ENCODE results near the gene RSAD2.
"Not testable (repeated sequence)": the region's sequence is repeated elsewhere in the genome, so short reads cannot be mapped to it uniquely, and the experiment has no call there.

The RSAD2 gene

DNA sequence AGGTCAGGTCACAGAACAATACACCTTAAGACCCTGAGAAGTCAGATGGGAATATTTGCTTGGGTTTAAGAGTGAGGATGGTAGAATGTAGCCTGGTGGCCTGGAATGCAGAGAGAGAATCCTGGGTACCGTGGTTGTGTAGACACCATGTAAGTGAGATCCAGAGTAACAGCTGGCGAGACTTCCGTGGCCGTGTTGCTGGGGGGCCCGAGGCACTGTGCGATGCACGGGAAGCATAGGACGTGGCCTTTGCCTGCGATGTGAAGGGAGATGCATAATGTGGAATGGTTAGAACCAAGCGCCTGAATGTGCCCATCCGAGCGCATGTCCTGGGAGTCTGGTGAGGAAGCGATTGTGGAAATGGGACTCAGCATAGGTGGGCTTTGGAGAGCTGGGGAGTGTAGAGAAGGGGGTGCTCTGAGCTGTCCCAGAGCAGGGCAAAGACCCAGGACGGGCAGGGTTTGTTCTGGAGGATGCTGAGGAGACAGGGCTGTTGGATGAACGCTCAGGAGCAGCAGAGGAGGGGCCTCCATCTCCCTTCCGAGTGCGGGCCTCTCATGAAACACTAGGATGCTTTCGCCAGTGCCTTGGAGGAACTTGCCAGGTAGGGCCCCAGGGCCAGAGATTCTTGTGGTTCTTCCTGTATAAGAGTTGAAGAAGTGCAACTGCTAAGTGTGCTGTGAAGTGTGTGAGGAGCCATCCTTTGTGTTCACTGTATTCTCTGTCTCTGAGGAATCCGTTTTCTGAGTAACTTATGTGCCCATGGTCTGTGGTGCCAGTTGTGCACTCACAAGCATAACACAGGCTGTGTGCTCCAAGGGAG is 46.7 kb downstream of the RSAD2 start:
- in situ Hi-C loops (cut with MboI; ENCODE audit: low sequenced_read_pairs) = no loop called here

GRCh38 chr2:6924924-6925409 is 47.4 kb downstream of the RSAD2 start:
- in situ Hi-C loops (cut with MboI; ENCODE audit: low sequenced_read_pairs) = no loop called here

DNA sequence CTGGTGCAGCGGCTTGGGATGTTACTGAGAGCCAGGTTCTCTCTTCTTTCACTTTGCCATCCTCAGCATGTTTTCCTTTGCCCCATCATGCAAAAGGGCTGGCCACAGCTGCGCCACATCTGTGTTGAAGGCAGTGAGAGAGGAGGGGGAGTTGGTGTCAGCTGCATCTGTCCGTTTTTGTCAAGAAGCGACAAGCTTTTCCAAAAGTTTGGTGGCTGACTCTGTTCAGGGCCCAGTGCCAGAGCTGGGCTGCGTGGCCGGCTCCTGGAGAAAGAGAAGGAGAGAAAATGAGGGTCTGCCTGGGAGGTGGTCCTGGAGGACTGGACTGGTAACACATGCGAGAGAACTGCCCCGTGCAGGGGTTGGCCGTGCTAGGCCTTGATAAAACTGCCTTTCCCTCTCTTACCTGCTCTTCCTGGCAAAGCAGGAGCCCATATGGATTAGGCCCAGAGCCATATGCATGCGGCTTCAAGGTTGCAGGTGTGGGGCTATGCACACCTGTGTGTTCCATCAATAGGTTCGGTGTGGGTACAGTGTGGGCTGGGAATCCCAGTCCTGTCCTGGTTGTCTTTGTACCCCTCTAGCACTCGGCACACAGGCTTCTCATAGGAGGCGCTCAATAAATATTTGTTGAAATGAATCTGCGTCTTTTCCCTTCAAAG is 48.6 kb downstream of the RSAD2 start:
- in situ Hi-C loops (cut with MboI; ENCODE audit: low sequenced_read_pairs) = no loop called here

DNA sequence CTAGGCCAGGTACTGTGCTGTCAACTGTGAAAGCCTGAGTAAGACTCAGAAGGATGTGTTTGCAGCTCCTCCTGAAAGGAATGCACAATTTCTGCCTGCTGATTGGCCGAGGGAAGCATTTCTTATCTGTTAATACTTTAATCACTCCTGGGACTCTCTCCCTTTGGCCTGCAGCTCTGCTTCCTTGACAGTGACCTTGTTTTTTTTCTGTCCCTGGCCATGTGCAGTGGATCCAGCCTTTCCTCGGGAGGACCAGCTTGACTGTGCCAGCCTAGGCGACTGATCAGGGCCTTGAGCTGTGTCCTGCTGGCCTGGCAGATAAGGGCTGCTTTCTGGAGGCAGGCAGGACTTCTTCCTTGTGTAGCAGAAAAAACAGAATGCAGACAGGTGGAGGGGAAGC is 49.6 kb downstream of the RSAD2 start:
- in situ Hi-C loops (cut with MboI; ENCODE audit: low sequenced_read_pairs) = no loop called here

DNA sequence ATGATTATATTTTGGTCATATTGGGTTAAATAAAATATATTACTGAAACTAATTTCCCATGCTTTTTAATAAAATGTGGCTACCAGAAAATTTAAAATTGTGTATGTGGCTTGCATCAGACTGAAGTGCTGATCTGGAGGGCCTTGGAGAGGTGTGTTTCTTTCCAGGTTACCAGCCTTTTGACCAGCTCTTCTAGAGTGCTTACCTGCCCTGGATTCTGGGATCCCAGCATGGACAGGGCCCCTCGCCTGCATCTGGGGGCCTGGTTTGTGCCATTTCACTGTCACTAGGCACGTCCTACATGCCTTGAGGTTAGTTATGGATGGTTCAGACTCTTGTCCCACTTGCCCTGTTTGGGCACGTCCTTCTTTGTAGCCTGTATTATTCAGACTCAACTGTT is 50.2 kb downstream of the RSAD2 start:
- in situ Hi-C loops (cut with MboI; ENCODE audit: low sequenced_read_pairs) = no loop called here

- in situ Hi-C loops (cut with MboI; ENCODE audit: low sequenced_read_pairs) = no loop called here
These were observed 50.9 kb downstream of the RSAD2 start for GRCh38 chr2:6928452-6928851.

DNA sequence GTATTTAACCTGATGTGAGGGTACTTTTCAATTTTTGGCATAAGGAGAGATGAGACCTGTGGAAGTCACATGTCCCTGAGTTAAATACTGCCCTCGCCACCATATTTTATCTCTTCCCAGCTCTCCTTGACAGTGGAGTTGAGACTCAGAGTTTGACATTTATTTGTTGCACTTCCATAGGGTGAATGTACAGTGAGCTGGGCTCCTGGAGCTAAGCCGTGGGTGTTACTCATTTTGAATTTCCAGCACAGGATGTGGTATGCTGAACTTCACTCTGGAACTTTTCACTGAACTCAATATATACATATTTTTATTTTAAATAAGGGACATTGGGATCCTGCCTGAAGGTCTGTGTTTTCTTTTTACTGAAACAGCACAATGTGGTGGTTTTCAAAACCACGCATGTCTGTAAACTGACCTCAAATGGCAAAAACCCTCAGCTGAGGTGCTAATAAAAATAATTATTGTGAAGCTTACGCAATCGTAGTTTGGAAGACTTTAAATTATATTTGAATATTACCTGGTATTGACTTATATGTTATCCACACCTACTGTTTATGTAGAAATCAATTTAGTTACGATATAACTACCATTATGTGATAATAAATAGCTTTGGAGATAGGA is 51.7 kb downstream of the RSAD2 start:
- in situ Hi-C loops (cut with MboI; ENCODE audit: low sequenced_read_pairs) = no loop called here

- in situ Hi-C loops (cut with MboI; ENCODE audit: low sequenced_read_pairs) = no loop called here
These were observed 53.5 kb downstream of the RSAD2 start for GRCh38 chr2:6930923-6931647.

GRCh38 chr2:6931753-6932152 is 54.2 kb downstream of the RSAD2 start:
- in situ Hi-C loops (cut with MboI; ENCODE audit: low sequenced_read_pairs) = no loop called here

- in situ Hi-C loops (cut with MboI; ENCODE audit: low sequenced_read_pairs) = no loop called here
These were observed 54.6 kb downstream of the RSAD2 start for GRCh38 chr2:6932206-6932605.

DNA sequence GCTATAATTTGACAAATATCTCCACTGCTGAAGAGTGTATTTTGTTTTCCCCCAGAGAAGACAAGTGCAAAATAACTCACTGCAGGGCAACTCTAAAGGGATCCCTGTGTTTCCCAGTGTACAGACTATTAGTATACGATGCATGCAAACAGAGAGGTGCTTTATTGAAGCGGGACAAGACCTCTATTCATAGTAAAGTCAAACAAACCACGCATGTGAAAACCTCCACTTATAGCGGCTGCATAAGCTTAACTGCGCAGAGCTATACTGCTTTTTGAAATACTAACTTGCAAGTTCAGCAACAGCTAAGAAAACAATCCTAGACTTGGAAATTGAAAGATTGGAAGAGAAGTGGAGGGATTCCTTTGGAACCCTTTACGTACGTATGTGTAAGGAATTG is 55.3 kb downstream of the RSAD2 start:
- in situ Hi-C loops (cut with MboI; ENCODE audit: low sequenced_read_pairs) = no loop called here

GRCh38 chr2:6933911-6934310 is 56.3 kb downstream of the RSAD2 start:
- in situ Hi-C loops (cut with MboI; ENCODE audit: low sequenced_read_pairs) = no loop called here

DNA sequence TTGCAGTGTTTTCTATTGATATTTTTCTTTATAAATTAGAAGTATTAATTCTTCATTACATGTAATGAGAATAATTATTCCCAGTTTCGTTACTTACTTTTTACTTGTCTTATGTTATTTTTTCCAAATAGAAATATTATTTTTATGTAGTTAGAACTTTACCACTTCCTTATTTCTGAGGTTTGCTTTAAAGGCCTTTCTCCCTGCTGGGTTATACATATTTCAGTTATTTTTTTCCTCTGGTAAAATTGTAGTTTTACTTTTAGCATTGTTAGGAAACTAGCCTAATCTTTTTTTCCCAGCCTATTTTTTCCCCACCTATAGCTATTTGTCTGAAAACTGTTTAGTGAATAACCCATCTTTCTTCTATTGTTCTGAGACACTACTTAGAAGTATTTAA is 56.8 kb downstream of the RSAD2 start:
- in situ Hi-C loops (cut with MboI; ENCODE audit: low sequenced_read_pairs) = no loop called here

DNA sequence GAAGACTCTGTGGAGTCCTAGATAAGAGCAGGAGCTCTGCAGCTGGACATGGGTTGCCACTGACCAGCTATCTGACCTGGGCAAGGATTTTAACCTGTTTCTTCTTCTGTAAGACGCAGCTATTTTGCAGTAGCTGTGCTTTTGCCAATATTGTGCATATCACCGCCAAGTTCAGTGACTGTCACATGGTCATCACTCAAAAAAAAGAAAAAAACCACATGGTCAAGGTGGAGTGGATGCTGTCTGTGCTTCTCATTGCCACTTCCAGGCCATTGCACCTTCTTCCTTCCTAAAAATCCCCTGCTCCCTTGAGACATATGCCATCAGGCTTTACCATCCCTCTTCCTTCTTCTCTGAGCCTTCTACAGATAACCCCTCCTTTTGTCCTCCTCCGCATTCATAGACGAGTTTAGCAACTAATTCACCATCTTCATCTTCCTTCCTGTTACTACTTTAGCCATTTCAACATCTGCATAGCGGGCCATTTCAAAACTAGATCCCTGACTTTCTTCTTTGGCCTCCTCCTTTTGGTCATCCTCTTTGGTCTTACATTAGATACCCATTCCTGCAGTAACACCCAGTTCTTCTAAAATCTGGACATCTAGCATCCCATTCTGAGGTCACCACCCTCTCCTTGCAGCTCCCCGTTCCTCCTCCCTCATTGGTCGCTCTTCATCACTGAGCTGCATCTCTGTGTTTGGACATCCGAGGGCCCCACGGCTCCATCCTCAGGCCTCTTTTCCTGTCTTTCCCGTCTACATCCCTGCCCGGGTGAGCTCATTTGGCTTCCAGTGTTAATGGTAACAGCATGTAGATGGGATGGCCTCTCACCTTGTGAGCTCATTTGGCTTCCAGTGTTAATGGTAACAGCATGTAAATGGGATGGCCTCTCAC is 57.4 kb downstream of the RSAD2 start:
- in situ Hi-C loops (cut with MboI; ENCODE audit: low sequenced_read_pairs) = no loop called here

DNA sequence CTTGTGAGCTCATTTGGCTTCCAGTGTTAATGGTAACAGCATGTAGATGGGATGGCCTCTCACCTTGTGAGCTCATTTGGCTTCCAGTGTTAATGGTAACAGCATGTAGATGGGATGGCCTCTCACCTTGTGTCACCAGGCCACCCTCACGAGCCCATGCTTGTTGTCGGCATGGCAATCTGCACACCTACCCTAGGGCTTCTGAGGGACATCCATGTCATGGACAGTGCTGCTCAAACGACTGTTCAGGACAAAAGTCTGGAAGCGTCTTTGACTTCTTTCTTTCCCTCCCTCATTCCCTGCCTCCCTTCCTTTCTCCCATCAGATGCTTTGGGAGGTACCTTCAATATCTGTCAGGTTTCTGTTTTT is 58.1 kb downstream of the RSAD2 start:
- in situ Hi-C loops (cut with MboI; ENCODE audit: low sequenced_read_pairs) = not testable (repeated sequence)

DNA sequence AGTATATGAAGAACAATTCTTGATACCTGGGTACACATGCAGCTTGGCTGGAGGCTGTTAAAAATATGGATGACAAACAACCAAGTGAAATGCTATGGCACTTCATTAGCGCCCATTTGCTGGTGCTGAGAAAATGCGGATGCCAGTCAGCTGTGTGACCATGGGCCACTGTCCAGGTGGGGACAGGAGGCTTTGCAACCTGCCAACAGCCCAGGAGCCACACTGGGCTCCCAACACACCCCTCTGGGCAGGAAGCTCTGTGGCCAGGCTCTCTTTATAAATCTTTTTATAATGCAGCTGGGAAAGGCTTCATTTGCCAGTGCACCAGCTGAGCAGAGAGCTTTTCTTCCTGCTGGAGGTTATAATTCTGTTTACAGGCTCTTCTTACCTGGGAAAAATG is 59.6 kb downstream of the RSAD2 start:
- in situ Hi-C loops (cut with MboI; ENCODE audit: low sequenced_read_pairs) = no loop called here

GRCh38 chr2:6937582-6937981 is 60.0 kb downstream of the RSAD2 start:
- in situ Hi-C loops (cut with MboI; ENCODE audit: low sequenced_read_pairs) = no loop called here

DNA sequence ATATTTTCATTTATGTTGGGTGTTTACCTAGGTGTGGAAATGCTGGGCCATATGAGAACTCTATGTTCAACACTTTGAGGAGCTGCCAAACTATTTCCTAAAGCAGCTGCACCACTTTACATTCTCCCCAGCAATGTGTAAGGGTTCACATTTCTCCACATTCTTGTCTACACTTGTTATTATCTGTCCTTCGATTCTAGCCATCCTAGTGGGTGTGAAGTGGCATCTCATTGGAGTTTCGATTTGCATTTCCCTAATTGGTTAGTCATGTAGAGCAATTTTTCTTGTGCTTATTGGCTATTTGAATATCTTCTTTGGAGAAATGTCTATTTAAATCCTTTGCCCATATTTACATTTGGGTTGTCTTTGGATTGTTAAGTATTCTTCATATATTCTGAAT is 61.5 kb downstream of the RSAD2 start:
- in situ Hi-C loops (cut with MboI; ENCODE audit: low sequenced_read_pairs) = no loop called here

- in situ Hi-C loops (cut with MboI; ENCODE audit: low sequenced_read_pairs) = no loop called here
These were observed 63.2 kb downstream of the RSAD2 start for GRCh38 chr2:6940820-6941219.

DNA sequence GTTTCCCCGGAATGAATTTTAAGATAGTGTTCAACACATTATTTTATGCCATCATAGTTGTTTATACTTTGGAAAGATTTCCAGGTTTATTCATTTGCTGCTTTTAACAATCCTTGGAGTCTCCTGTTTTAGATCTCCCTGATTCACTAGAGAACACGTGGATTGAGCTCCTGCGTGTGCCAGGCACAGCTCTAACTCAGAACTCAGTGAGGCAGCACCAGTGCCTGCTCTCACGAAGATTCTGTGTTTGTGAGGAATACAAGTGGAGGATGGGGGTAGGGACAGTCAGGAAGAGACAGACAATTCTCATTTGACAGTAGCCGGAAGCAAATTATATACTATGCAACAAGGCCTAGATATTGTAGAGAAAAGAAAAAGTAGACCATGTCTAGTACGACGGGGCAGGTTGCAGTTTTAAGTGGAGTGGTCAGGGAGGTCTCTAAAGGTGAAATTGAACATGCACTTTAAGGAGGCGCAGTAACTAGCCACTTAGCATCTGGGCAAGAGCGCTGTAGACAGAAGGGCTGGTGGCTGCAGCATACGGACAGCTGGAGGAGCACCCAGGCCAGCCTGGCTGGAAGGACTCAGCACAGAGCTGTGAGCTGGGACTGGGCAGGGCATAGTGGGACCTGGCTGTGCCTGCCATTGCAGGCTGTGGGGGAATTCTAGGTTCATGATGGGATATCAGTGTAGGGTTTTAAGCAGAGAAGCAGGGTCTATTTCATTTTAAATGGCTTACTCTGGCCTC is 63.9 kb downstream of the RSAD2 start:
- in situ Hi-C loops (cut with MboI; ENCODE audit: low sequenced_read_pairs) = no loop called here

All from HL-60/S4 treated with retinoic acid at 250 ng/mL for 4 days and 3 days (cell line).